Liver (tissue), 9 donors: ENCODE data around the gene MMP2. TPM values are rescaled to one million over a fixed set of nuclear protein-coding genes. Genes with fewer than 3 reads are reported as not detected.

Experiments
- DNase-seq: peaks from one replicate; pipeline ENCODE4 v3.0.0-alpha.2; 2017; ENCODE audit warnings: low spot score
- H3K27ac ChIP-seq, 2 donors: one replicate each; pipeline ENCODE4 v1.7.0; 2013; ENCODE audit warnings: inconsistent platforms in 2 of 2, low read length in 2 of 2, control low read depth in 1 of 2, low read depth in 1 of 2, mild to moderate bottlenecking in 1 of 2
- H3K27me3 ChIP-seq, 4 donors: one replicate each; pipeline versions ENCODE4 v1.6.1 to v1.7.0; 2013; ENCODE audit warnings: low read length in 3 of 4, inconsistent platforms in 1 of 4, mild to moderate bottlenecking in 1 of 4, moderate library complexity in 1 of 4; ENCODE audit not compliant: control insufficient read depth in 4 of 4, insufficient read depth in 4 of 4
- H3K36me3 ChIP-seq, 4 donors: one replicate each; pipeline versions ENCODE4 v1.6.1 to v1.7.0; 2013; ENCODE audit warnings: low read length in 3 of 4, mild to moderate bottlenecking in 3 of 4, low read depth in 1 of 4, moderate library complexity in 1 of 4; ENCODE audit not compliant: control insufficient read depth in 4 of 4, insufficient read depth in 3 of 4
- H3K4me1 ChIP-seq, 4 donors: one replicate each; pipeline versions ENCODE4 v1.6.1 to v1.7.0; 2013; ENCODE audit warnings: low read length in 3 of 4, mild to moderate bottlenecking in 3 of 4, moderate library complexity in 1 of 4; ENCODE audit not compliant: control insufficient read depth in 4 of 4, insufficient read depth in 4 of 4
- H3K4me3 ChIP-seq, 3 donors: one replicate each; pipeline versions ENCODE4 v1.6.1 to v1.7.0; 2013; ENCODE audit warnings: low read length in 3 of 3, control low read depth in 1 of 3, low read depth in 1 of 3, mild to moderate bottlenecking in 1 of 3
- H3K9ac ChIP-seq, 2 donors: one replicate each; pipeline ENCODE4 v1.7.0; 2013; ENCODE audit warnings: low read length in 2 of 2, mild to moderate bottlenecking in 2 of 2, moderate library complexity in 2 of 2, control low read depth in 1 of 2, low read depth in 1 of 2
- H3K9me3 ChIP-seq, 4 donors: one replicate each; pipeline versions ENCODE4 v1.6.1 to v1.7.0; 2013; ENCODE audit warnings: low read length in 3 of 4; ENCODE audit not compliant: control insufficient read depth in 4 of 4
- EGR1 ChIP-seq, 2 donors: IDR thresholded peaks; 2 replicates each; pipeline ENCODE4 v1.6.1; 2016 to 2018; ENCODE audit warnings: antibody characterized with exemption in 2 of 2, low read depth in 2 of 2
- FOXA1 ChIP-seq: IDR thresholded peaks from 2 replicates; pipeline ENCODE4 v1.6.1; 2016; ENCODE audit warnings: antibody characterized with exemption
- FOXA2 ChIP-seq: IDR thresholded peaks from 2 replicates; pipeline ENCODE4 v1.6.1; 2016; ENCODE audit warnings: antibody characterized with exemption
- GABPA ChIP-seq, 2 donors: IDR thresholded peaks in 1 of 2; conservative IDR thresholded peaks in 1 of 2; 2 replicates each; pipeline ENCODE4 v1.6.1; 2016; ENCODE audit warnings: antibody characterized with exemption in 2 of 2, mild to moderate bottlenecking in 1 of 2, moderate library complexity in 1 of 2
- HNF4A ChIP-seq, 2 donors: conservative IDR thresholded peaks; 2 replicates each; pipeline ENCODE4 v1.6.1; 2016; ENCODE audit warnings: antibody characterized with exemption in 2 of 2, mild to moderate bottlenecking in 2 of 2
- HNF4G ChIP-seq: IDR thresholded peaks from 2 replicates; pipeline ENCODE4 v1.6.1; 2016; ENCODE audit warnings: antibody characterized with exemption
- JUND ChIP-seq, 2 donors: IDR thresholded peaks; 2 replicates each; pipeline ENCODE4 v1.6.1; 2016; ENCODE audit warnings: antibody characterized with exemption in 2 of 2
- NR2F2 ChIP-seq: IDR thresholded peaks from 2 replicates; pipeline ENCODE4 v1.6.1; 2016; ENCODE audit warnings: antibody characterized with exemption
- RAD21 ChIP-seq, 2 donors: IDR thresholded peaks; 2 replicates each; pipeline ENCODE4 v1.6.1; 2016; ENCODE audit warnings: antibody characterized with exemption in 2 of 2, mild to moderate bottlenecking in 2 of 2
- RXRA ChIP-seq, 2 donors: IDR thresholded peaks; 2 replicates each; pipeline ENCODE4 v1.6.1; 2017 to 2018; ENCODE audit warnings: antibody characterized with exemption in 2 of 2, mild to moderate bottlenecking in 1 of 2
- SP1 ChIP-seq: IDR thresholded peaks from 2 replicates; pipeline ENCODE4 v1.6.1; 2018; ENCODE audit warnings: antibody characterized with exemption, mild to moderate bottlenecking
- TAF1 ChIP-seq: conservative IDR thresholded peaks from 2 replicates; pipeline ENCODE4 v1.6.1; 2016; ENCODE audit warnings: antibody characterized with exemption, mild to moderate bottlenecking
- YY1 ChIP-seq: IDR thresholded peaks from 2 replicates; pipeline ENCODE4 v1.6.1; 2016; ENCODE audit warnings: antibody characterized with exemption, mild to moderate bottlenecking
- WGBS: extraction: QIAGEN DNeasy Blood & Tissue Kit; methylation state at CpG from one replicate; pipeline ENCODE4 v1.1.7; 2013; 5-methylcytosine and 5-hydroxymethylcytosine counted together
- polyA plus RNA-seq, 2 donors: library from polyadenylated mRNA; stranded (reverse) in 1 of 2; unstranded in 1 of 2; fragments of 200-250 nt in 1 of 2; fragments of >200 nt in 1 of 2; fragmentation: Nextera tagmentation in 1 of 2; extraction: Ambion mirVana in 1 of 2; gene quantifications; one replicate each; pipeline versions ENCODE4 v1.2.1 to v1.2.3, GENCODE V29; 2013 to 2015
- total RNA-seq, 2 donors: library from RNA; depleted of rRNA; stranded (reverse); fragments of >200 nt; gene quantifications; one replicate each; pipeline ENCODE4 v1.2.3, GENCODE V29; 2014
- TF ChIP-seq, protein P1 (sequence below): IDR thresholded peaks from 2 replicates; pipeline ENCODE4 v1.6.1; 2016; ENCODE audit warnings: antibody characterized with exemption
- TF ChIP-seq, protein P2 (sequence below): IDR thresholded peaks from 2 replicates; pipeline ENCODE4 v1.6.1; 2016; ENCODE audit warnings: antibody characterized with exemption, mild to moderate bottlenecking
- TF ChIP-seq, protein P3 (sequence below): IDR thresholded peaks from 2 replicates; pipeline ENCODE4 v1.6.1; 2016; ENCODE audit warnings: antibody characterized with exemption
- TF ChIP-seq, protein P4 (sequence below): IDR thresholded peaks from 2 replicates; pipeline ENCODE4 v1.6.1; 2016; ENCODE audit warnings: antibody characterized with exemption
- TF ChIP-seq, protein P5 (sequence below): fragments of 150-350 bp; IDR thresholded peaks from 2 replicates; pipeline ENCODE4 v1.5.1; 2017; ENCODE audit warnings: improper control_type of control experiment, low read depth, low read length; ENCODE audit not compliant: missing input control
- donor health status: healthy.
- donor health status: healthy.
- donor health status: healthy.
- donor health status: healthy.
- donor health status: healthy.

MMP2 gene
- total and polyA plus RNA-seq, 4 donors, result 2.8 to 6.3 (median 5.3) TPM

DNA sequence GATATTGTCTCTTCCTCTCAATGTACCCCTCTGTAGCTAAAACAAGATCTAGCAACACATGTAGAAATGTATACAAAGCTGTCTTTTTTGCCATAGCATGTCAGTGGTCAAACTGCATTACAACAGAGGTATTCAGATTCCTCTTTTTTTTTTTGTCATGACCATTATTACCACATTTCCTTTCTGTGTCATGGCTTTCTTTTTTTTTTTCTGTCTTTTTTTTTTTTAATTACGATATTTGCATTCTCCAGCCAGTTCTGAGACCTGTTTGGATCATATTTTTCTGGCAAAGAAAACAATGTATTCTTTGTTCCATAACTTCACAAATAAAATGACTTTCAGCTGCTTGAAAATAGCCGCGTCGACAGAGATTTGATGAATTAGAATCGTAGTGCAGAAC lies 60.1 kb downstream of the MMP2 start:
- Histone ChIP-seq H3K27me3 (no peaks in the 10 kb centered on the region), H3K9me3 (no peaks in the 10 kb centered on the region), H3K4me1 (no peaks in the 10 kb centered on the region), H3K36me3 (no peaks in the 10 kb centered on the region), H3K27ac (no peak overlapping the region), H3K9ac (no peak overlapping the region), H3K4me3 (no peak overlapping the region)
- DNase-seq, result no peak
- WGBS, result 63% methylated on average over 5 of the region's 5 CpGs
- TF ChIP-seq RAD21 (IDR thresholded peaks at IDR 0.05), result no peak
- TF ChIP-seq HNF4G, result no peak
- TF ChIP-seq GABPA (IDR thresholded peaks at IDR 0.05 in 1 of 2, conservative IDR thresholded peaks at IDR 0.05 in 1 of 2), result no peak
- TF ChIP-seq HNF4A (conservative IDR thresholded peaks at IDR 0.05), result no peak
- no peak for TF ChIP-seq EGR1 (IDR thresholded peaks at IDR 0.05; ENCODE audit: low read depth in 2 of 2)
- TF ChIP-seq RXRA (IDR thresholded peaks at IDR 0.05), result no peak
- no peak for TF ChIP-seq YY1
- no peak for TF ChIP-seq JUND (IDR thresholded peaks at IDR 0.05)
- no peak for TF ChIP-seq TAF1
- TF ChIP-seq FOXA2, result no peak
- TF ChIP-seq, protein P1, sequence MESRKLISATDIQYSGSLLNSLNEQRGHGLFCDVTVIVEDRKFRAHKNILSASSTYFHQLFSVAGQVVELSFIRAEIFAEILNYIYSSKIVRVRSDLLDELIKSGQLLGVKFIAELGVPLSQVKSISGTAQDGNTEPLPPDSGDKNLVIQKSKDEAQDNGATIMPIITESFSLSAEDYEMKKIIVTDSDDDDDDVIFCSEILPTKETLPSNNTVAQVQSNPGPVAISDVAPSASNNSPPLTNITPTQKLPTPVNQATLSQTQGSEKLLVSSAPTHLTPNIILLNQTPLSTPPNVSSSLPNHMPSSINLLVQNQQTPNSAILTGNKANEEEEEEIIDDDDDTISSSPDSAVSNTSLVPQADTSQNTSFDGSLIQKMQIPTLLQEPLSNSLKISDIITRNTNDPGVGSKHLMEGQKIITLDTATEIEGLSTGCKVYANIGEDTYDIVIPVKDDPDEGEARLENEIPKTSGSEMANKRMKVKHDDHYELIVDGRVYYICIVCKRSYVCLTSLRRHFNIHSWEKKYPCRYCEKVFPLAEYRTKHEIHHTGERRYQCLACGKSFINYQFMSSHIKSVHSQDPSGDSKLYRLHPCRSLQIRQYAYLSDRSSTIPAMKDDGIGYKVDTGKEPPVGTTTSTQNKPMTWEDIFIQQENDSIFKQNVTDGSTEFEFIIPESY, result no peak
- no peak for TF ChIP-seq SP1
- TF ChIP-seq, protein P2, sequence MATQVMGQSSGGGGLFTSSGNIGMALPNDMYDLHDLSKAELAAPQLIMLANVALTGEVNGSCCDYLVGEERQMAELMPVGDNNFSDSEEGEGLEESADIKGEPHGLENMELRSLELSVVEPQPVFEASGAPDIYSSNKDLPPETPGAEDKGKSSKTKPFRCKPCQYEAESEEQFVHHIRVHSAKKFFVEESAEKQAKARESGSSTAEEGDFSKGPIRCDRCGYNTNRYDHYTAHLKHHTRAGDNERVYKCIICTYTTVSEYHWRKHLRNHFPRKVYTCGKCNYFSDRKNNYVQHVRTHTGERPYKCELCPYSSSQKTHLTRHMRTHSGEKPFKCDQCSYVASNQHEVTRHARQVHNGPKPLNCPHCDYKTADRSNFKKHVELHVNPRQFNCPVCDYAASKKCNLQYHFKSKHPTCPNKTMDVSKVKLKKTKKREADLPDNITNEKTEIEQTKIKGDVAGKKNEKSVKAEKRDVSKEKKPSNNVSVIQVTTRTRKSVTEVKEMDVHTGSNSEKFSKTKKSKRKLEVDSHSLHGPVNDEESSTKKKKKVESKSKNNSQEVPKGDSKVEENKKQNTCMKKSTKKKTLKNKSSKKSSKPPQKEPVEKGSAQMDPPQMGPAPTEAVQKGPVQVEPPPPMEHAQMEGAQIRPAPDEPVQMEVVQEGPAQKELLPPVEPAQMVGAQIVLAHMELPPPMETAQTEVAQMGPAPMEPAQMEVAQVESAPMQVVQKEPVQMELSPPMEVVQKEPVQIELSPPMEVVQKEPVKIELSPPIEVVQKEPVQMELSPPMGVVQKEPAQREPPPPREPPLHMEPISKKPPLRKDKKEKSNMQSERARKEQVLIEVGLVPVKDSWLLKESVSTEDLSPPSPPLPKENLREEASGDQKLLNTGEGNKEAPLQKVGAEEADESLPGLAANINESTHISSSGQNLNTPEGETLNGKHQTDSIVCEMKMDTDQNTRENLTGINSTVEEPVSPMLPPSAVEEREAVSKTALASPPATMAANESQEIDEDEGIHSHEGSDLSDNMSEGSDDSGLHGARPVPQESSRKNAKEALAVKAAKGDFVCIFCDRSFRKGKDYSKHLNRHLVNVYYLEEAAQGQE, result no peak
- TF ChIP-seq, protein P3, sequence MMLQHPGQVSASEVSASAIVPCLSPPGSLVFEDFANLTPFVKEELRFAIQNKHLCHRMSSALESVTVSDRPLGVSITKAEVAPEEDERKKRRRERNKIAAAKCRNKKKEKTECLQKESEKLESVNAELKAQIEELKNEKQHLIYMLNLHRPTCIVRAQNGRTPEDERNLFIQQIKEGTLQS, result no peak
- TF ChIP-seq, protein P4, sequence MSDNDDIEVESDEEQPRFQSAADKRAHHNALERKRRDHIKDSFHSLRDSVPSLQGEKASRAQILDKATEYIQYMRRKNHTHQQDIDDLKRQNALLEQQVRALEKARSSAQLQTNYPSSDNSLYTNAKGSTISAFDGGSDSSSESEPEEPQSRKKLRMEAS, result no peak
- TF ChIP-seq, protein P5, sequence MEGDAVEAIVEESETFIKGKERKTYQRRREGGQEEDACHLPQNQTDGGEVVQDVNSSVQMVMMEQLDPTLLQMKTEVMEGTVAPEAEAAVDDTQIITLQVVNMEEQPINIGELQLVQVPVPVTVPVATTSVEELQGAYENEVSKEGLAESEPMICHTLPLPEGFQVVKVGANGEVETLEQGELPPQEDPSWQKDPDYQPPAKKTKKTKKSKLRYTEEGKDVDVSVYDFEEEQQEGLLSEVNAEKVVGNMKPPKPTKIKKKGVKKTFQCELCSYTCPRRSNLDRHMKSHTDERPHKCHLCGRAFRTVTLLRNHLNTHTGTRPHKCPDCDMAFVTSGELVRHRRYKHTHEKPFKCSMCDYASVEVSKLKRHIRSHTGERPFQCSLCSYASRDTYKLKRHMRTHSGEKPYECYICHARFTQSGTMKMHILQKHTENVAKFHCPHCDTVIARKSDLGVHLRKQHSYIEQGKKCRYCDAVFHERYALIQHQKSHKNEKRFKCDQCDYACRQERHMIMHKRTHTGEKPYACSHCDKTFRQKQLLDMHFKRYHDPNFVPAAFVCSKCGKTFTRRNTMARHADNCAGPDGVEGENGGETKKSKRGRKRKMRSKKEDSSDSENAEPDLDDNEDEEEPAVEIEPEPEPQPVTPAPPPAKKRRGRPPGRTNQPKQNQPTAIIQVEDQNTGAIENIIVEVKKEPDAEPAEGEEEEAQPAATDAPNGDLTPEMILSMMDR, result no peak
- TF ChIP-seq FOXA1, result no peak
- no peak for TF ChIP-seq NR2F2
